HepG2 (cell line): ENCODE measurements around the gene HK3. TPM values are rescaled to one million over a fixed set of nuclear protein-coding genes. Genes with fewer than 3 reads are reported as not detected.

Experiments
- EZH2 ChIP-seq: conservative IDR thresholded peaks from 2 replicates; pipeline ENCODE4 v1.6.1; 2012; ENCODE audit warnings: mild to moderate bottlenecking, low read depth, low read length, moderate library complexity
- FOXK2 ChIP-seq: fragments of 450-650 bp; IDR thresholded peaks from 2 replicates; pipeline ENCODE4 v1.6.1; 2016
- GATA4 ChIP-seq: sonication (generic); IDR thresholded peaks from 2 replicates; pipeline ENCODE4 v1.6.1; 2016; ENCODE audit warnings: antibody characterized with exemption, low read depth, borderline replicate concordance
- HHEX ChIP-seq: IDR thresholded peaks from 2 replicates; pipeline ENCODE4 v1.6.1; 2016; ENCODE audit warnings: control low read depth
- NFIC ChIP-seq: IDR thresholded peaks from 2 replicates; pipeline ENCODE4 v1.6.1; 2012; ENCODE audit warnings: mild to moderate bottlenecking, low read length, inconsistent platforms
- NPAS2 ChIP-seq: sonication (generic); formaldehyde crosslinking; IDR thresholded peaks from 2 replicates; pipeline ENCODE4 v1.8.0; 2022; ENCODE audit warnings: mild to moderate bottlenecking, missing genetic modification reagents, borderline replicate concordance
- POLR2AphosphoS2 ChIP-seq: IDR thresholded peaks from 2 replicates; pipeline ENCODE4 v1.6.1; 2011; ENCODE audit warnings: low read depth, low read length, improper control_type of control experiment
- RFX1 ChIP-seq: fragments of 450-650 bp; IDR thresholded peaks from 2 replicates; pipeline ENCODE4 v1.6.1; 2017
- SYNCRIP ChIP-seq: fragments of 200-400 bp; formaldehyde crosslinking; IDR thresholded peaks from 2 replicates; pipeline ENCODE4 v1.6.1; 2018; ENCODE audit warnings: mild to moderate bottlenecking, low read depth, low read length; ENCODE audit not compliant: insufficient read depth
- ZKSCAN8 ChIP-seq: IDR thresholded peaks from 2 replicates; pipeline ENCODE4 v1.6.1; 2016; ENCODE audit warnings: borderline replicate concordance, missing genetic modification reagents, missing compliant biosample characterization
- ZNF138 ChIP-seq: sonication (generic); formaldehyde crosslinking; IDR thresholded peaks from 2 replicates; pipeline ENCODE4 v1.5.0; 2020; ENCODE audit warnings: mild to moderate bottlenecking, low read depth, missing genetic modification reagents
- ZNF256 ChIP-seq: sonication (generic); formaldehyde crosslinking; conservative IDR thresholded peaks from 2 replicates; pipeline ENCODE4 v1.4.0; 2020; ENCODE audit warnings: missing genetic modification reagents
- ZNF30 ChIP-seq: sonication (generic); formaldehyde crosslinking; IDR thresholded peaks from 2 replicates; pipeline ENCODE4 v1.5.0; 2020; ENCODE audit warnings: mild to moderate bottlenecking, missing genetic modification reagents
- ZNF317 ChIP-seq: sonication (generic); formaldehyde crosslinking; IDR thresholded peaks from 2 replicates; pipeline ENCODE4 v1.5.0; 2020; ENCODE audit warnings: mild to moderate bottlenecking, missing genetic modification reagents
- ZNF563 ChIP-seq: sonication (generic); formaldehyde crosslinking; IDR thresholded peaks from 2 replicates; pipeline ENCODE4 v1.8.0; 2022; ENCODE audit warnings: mild to moderate bottlenecking, moderate library complexity, missing genetic modification reagents
- ZNF660 ChIP-seq: sonication (generic); formaldehyde crosslinking; IDR thresholded peaks from 2 replicates; pipeline ENCODE4 v1.5.1; 2020; ENCODE audit warnings: mild to moderate bottlenecking, low read depth, missing genetic modification reagents, borderline replicate concordance
- ZNF709 ChIP-seq: sonication (generic); formaldehyde crosslinking; IDR thresholded peaks from 2 replicates; pipeline ENCODE4 v1.5.0; 2020; ENCODE audit warnings: mild to moderate bottlenecking, missing genetic modification reagents
- ZNF782 ChIP-seq: sonication (generic); formaldehyde crosslinking; IDR thresholded peaks from 2 replicates; pipeline ENCODE4 v1.4.0; 2020; ENCODE audit warnings: missing genetic modification reagents, mild to moderate bottlenecking, borderline replicate concordance
- ZSCAN29 ChIP-seq: sonication (generic); formaldehyde crosslinking; conservative IDR thresholded peaks from 2 replicates; pipeline ENCODE4 v1.4.0; 2020; ENCODE audit warnings: mild to moderate bottlenecking, missing genetic modification reagents
- polyA plus RNA-seq, 8 experiments: library from polyadenylated mRNA; depleted of rRNA in 3 of 8; stranded (reverse) in 7 of 8; unstranded in 1 of 8; fragments of >200 nt; fragmentation: Illumina TruSeq in 4 of 8; extraction: Trizol in 4 of 8; gene quantifications; 2 replicates each; pipeline versions ENCODE4 v1.2.1 to v1.2.3, GENCODE V29; 2011 to 2016; ENCODE audit warnings: low read depth in 4 of 8, missing spikeins in 1 of 8, mixed read lengths in 1 of 8; ENCODE audit not compliant: insufficient read depth in 1 of 8
- total RNA-seq, 5 experiments: library from RNA; depleted of rRNA; stranded (reverse); fragments of >200 nt; fragmentation: Illumina TruSeq; extraction: Trizol; gene quantifications; 2 replicates each; pipeline ENCODE4 v1.2.3, GENCODE V29; 2016; ENCODE audit warnings: low read depth in 1 of 5
- TF ChIP-seq, protein P1 (sequence below): sonication (generic); formaldehyde crosslinking; IDR thresholded peaks from 2 replicates; pipeline ENCODE4 v1.4.0; 2020; ENCODE audit warnings: missing genetic modification reagents
- TF ChIP-seq, protein P2 (sequence below): sonication (generic); formaldehyde crosslinking; IDR thresholded peaks from 2 replicates; pipeline ENCODE4 v1.5.0; 2020; ENCODE audit warnings: missing genetic modification reagents, mild to moderate bottlenecking, borderline replicate concordance
- TF ChIP-seq, protein P3 (sequence below): sonication (generic); formaldehyde crosslinking; IDR thresholded peaks from 2 replicates; pipeline ENCODE4 v1.8.1; 2023; ENCODE audit warnings: mild to moderate bottlenecking, missing genetic modification reagents
- TF ChIP-seq, protein P4 (sequence below): sonication (generic); formaldehyde crosslinking; IDR thresholded peaks from 2 replicates; pipeline ENCODE4 v1.4.0; 2020; ENCODE audit warnings: mild to moderate bottlenecking, low read depth, missing genetic modification reagents
- TF ChIP-seq, protein P5 (sequence below): sonication (generic); formaldehyde crosslinking; IDR thresholded peaks from 2 replicates; pipeline ENCODE4 v1.5.0; 2020; ENCODE audit warnings: mild to moderate bottlenecking, missing genetic modification reagents

The HK3 gene
- total and polyA plus RNA-seq, 2 of the 13 experiments (the other 11 are each of a cell fraction or from before 2014, with no cell fraction given) = not detected

DNA sequence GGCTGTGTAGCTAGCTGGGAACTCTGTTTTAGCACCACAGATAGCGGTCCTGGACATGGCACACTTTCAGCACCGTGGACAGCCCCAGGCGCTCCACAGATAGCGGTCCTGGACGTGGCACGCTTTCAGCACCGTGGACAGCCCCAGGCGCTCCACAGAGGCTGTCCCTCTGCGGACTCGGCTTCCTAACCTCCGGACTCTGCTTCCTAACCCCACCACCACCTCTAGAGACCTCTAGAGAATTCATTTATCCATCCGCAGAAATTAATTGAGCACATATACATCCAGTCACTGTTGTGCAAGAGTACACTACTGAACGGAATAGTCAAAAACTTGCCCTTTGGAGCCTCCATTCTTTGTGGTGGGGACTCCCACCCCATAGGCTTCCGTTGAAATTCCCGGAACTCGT lies 61.4 kb downstream of the HK3 start (continued):
- TF ChIP-seq EZH2 (no peak), ZNF660 (peak; percentile 99), POLR2AphosphoS2 (no peak), NFIC (no peak), RFX1 (no peak), ZNF709 (peak; percentile 100), NPAS2 (CRISPR knock-in tag) (peak; percentile 98), ZNF138 (CRISPR knock-in tag) (peak; percentile 100), ZKSCAN8 (CRISPR knock-in tag) (peak; percentile 99), HHEX (CRISPR knock-in tag) (peak; percentile 81), ZSCAN29 (CRISPR knock-in tag) (peak; percentile 98), ZNF256 (peak; percentile 100), ZNF563 (CRISPR knock-in tag) (peak; percentile 100), ZNF317 (peak; percentile 97), GATA4 (no peak), FOXK2 (no peak), ZNF30 (CRISPR knock-in tag) (peak; percentile 100), ZNF782 (peak; percentile 100), SYNCRIP (no peak)
- TF ChIP-seq, protein P1, sequence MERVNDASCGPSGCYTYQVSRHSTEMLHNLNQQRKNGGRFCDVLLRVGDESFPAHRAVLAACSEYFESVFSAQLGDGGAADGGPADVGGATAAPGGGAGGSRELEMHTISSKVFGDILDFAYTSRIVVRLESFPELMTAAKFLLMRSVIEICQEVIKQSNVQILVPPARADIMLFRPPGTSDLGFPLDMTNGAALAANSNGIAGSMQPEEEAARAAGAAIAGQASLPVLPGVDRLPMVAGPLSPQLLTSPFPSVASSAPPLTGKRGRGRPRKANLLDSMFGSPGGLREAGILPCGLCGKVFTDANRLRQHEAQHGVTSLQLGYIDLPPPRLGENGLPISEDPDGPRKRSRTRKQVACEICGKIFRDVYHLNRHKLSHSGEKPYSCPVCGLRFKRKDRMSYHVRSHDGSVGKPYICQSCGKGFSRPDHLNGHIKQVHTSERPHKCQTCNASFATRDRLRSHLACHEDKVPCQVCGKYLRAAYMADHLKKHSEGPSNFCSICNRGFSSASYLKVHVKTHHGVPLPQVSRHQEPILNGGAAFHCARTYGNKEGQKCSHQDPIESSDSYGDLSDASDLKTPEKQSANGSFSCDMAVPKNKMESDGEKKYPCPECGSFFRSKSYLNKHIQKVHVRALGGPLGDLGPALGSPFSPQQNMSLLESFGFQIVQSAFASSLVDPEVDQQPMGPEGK (CRISPR knock-in tag) = peak; percentile 96
- TF ChIP-seq, protein P2, sequence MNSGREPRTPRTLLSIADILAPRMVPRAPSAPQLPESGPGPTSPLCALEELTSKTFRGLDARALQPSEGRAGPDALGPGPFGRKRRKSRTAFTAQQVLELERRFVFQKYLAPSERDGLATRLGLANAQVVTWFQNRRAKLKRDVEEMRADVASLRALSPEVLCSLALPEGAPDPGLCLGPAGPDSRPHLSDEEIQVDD (CRISPR knock-in tag) = peak; percentile 100
- TF ChIP-seq, protein P3, sequence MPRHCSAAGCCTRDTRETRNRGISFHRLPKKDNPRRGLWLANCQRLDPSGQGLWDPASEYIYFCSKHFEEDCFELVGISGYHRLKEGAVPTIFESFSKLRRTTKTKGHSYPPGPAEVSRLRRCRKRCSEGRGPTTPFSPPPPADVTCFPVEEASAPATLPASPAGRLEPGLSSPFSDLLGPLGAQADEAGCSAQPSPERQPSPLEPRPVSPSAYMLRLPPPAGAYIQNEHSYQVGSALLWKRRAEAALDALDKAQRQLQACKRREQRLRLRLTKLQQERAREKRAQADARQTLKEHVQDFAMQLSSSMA = peak; percentile 99
- TF ChIP-seq, protein P4, sequence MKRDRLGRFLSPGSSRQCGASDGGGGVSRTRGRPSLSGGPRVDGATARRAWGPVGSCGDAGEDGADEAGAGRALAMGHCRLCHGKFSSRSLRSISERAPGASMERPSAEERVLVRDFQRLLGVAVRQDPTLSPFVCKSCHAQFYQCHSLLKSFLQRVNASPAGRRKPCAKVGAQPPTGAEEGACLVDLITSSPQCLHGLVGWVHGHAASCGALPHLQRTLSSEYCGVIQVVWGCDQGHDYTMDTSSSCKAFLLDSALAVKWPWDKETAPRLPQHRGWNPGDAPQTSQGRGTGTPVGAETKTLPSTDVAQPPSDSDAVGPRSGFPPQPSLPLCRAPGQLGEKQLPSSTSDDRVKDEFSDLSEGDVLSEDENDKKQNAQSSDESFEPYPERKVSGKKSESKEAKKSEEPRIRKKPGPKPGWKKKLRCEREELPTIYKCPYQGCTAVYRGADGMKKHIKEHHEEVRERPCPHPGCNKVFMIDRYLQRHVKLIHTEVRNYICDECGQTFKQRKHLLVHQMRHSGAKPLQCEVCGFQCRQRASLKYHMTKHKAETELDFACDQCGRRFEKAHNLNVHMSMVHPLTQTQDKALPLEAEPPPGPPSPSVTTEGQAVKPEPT (CRISPR knock-in tag) = peak; percentile 99
- TF ChIP-seq, protein P5, sequence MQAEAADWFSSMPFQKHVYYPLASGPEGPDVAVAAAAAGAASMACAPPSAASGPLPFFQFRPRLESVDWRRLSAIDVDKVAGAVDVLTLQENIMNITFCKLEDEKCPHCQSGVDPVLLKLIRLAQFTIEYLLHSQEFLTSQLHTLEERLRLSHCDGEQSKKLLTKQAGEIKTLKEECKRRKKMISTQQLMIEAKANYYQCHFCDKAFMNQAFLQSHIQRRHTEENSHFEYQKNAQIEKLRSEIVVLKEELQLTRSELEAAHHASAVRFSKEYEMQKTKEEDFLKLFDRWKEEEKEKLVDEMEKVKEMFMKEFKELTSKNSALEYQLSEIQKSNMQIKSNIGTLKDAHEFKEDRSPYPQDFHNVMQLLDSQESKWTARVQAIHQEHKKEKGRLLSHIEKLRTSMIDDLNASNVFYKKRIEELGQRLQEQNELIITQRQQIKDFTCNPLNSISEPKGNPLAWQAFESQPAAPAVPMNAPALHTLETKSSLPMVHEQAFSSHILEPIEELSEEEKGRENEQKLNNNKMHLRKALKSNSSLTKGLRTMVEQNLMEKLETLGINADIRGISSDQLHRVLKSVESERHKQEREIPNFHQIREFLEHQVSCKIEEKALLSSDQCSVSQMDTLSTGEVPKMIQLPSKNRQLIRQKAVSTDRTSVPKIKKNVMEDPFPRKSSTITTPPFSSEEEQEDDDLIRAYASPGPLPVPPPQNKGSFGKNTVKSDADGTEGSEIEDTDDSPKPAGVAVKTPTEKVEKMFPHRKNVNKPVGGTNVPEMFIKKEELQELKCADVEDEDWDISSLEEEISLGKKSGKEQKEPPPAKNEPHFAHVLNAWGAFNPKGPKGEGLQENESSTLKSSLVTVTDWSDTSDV = peak; percentile 100
